D721Med (cell line): ENCODE data around the gene PANK2.

Source experiments
- DNase-seq: peaks from one replicate; pipeline ENCODE4 v3.0.0; 2011; ENCODE audit warnings: low spot score; ENCODE audit not compliant: insufficient read length
- FAIRE-seq: peaks from 2 replicates; lab custom pipeline; 2011; peaks lifted over from hg19 to GRCh38; lab: Jason Lieb, UNC
- TF ChIP-seq, protein P1 (sequence below): IDR thresholded peaks from 2 replicates; pipeline ENCODE4 v1.5.1; 2012; ENCODE audit warnings: mild to moderate bottlenecking, control low read depth; ENCODE audit not compliant: insufficient read depth; ENCODE audit errors: missing control alignments

PANK2 gene

DNA sequence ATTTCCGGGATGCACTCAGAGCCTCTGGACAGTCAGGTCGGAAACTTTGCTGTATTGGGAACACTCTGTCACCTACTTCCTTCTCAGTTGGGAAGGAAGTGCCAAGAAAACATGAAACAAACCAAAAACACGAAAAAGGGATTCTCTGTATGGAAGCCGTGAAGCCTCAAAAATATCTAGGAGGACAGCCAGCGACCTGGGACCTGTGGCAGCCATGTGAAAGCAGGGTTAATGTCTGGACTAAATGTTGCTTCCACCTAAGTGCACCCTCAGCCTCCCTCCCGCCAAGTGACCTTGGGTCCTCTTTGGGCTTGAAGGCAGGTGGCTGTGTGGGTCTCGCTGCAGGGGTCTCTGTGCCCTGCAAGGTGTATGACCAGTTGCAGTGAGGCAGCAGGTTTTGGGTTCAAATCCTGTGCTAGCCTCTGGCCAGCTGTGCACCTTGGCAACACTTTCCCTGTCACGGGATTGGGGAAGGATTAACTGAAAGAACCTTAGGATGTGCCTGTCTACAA is 41.7 kb upstream of the PANK2 start:
- DNase-seq (no peak), FAIRE-seq (no peak)
- TF ChIP-seq, protein P1, sequence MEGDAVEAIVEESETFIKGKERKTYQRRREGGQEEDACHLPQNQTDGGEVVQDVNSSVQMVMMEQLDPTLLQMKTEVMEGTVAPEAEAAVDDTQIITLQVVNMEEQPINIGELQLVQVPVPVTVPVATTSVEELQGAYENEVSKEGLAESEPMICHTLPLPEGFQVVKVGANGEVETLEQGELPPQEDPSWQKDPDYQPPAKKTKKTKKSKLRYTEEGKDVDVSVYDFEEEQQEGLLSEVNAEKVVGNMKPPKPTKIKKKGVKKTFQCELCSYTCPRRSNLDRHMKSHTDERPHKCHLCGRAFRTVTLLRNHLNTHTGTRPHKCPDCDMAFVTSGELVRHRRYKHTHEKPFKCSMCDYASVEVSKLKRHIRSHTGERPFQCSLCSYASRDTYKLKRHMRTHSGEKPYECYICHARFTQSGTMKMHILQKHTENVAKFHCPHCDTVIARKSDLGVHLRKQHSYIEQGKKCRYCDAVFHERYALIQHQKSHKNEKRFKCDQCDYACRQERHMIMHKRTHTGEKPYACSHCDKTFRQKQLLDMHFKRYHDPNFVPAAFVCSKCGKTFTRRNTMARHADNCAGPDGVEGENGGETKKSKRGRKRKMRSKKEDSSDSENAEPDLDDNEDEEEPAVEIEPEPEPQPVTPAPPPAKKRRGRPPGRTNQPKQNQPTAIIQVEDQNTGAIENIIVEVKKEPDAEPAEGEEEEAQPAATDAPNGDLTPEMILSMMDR, result no peak

DNA sequence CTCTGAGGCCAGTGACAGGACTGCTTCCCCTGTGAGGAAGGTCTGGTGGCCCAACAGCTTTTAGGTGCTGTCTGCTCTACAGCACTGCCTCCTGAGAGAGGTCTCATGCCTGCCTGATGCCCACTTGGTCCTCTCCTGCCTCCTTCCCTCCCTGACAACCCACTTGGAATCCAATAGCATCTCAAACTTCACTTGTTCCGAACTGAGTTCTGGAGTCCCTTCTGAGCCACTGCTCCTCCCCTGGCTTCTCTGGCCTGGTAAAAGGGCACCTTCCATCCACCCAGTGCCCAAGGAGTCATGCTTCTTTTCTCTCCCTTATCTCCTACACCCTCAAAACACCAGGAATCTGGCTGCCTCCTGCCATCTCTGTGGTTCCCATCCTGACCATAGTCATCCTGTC is 40.6 kb upstream of the PANK2 start:
- DNase-seq (no peak), FAIRE-seq (no peak)
- TF ChIP-seq, protein P1, result no peak

DNA sequence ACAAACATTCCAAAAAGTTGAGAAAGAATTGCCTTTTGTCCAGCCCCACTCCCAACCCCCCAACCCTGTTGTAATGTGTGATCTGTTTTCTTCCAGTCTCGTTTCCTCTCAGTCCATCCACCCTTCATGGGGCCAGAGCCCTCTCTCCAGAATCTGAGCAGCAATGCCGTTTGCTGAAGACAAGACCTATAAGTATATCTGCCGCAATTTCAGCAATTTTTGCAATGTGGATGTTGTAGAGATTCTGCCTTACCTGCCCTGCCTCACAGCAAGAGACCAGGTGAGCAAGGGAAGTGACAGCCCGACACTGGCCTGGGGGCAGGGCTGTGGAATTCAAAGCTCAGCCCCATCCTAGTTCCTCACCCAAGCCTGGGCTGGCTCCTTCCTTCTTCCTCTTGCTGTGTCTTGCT is 34.7 kb upstream of the PANK2 start:
- TF ChIP-seq, protein P1, result no peak
- DNase-seq, result no peak
- FAIRE-seq, result no peak

DNA sequence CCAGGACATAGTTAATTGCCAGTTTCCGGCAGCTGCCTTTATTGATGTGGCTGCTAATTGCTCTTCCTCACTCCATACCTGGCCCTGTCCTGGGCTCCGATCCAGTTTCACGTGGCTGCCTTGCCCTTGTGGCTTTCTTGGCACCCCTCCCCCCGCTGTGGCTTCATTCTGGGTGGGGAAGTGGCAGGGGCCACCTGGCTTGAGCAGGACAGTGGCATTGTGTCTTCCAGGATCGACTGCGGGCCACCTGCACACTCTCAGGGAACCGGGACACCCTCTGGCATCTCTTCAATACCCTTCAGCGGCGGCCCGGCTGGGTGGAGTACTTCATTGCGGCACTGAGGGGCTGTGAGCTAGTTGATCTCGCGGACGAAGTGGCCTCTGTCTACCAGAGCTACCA is 31.8 kb upstream of the PANK2 start:
- TF ChIP-seq, protein P1, result no peak
- FAIRE-seq, result no peak
- DNase-seq, result no peak

DNA sequence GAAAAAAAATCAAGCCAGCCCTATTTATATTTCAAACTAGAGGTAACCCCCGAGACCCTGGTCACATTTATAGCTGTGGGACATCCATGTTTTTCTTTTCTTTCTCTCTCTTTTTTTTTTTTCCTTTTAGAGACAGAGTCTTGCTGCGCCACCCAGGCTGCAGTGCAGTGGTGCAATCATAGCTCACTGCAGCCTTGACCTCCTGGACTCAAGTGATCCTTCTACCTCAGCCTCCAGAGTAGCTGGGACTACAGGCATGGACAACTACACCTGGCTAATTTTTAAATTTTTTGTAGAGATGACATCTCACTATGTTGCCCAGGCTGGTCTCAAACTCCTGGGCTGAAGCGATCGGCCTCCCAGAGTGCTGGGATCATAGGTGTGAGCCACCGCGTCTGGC is 30.5 kb upstream of the PANK2 start:
- no peak for FAIRE-seq
- no peak for DNase-seq
- TF ChIP-seq, protein P1, result no peak

DNA sequence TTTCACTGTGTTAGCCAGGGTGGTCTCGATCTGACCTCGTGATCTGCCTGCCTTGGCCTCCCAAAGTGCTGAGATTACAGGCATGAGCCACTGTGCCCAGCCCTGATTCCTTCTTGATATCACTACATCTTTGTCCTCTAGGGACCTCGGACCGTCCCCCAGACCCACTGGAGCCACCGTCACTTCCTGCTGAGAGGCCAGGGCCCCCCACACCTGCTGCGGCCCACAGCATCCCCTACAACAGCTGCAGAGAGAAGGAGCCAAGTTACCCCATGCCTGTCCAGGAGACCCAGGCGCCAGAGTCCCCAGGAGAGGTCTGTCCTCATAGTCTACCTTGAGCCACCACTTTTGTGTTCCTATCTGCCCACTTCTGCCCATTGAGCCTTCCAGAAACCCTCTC is 28.0 kb upstream of the PANK2 start:
- DNase-seq (no peak), FAIRE-seq (no peak)
- TF ChIP-seq, protein P1, result no peak

DNA sequence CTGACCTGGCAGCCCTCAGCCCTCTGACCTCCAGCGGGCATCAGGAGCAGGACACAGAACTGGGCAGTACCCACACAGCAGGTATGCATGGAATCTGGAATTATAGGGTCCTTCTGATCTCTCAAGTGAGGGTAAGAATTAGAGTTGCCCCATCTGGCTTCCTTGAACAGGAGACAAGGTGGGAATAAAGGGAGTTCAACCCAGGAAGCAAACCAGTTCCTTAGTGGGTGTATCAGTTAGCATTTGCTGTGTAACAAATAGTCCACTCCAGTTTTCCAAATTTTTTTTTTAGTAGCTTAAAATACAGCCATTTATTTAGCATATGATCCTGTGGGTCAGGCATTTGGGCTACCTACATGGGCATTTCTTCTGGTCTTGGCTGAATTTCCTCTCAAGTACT is 26.9 kb upstream of the PANK2 start:
- DNase-seq (no peak), FAIRE-seq (no peak)
- TF ChIP-seq, protein P1, result no peak
